ENCODE results near the gene FOXN3.
"Not testable (repeated sequence)": the region's sequence is repeated elsewhere in the genome, so short reads cannot be mapped to it uniquely, and the experiment has no call there.

FOXN3 gene

DNA sequence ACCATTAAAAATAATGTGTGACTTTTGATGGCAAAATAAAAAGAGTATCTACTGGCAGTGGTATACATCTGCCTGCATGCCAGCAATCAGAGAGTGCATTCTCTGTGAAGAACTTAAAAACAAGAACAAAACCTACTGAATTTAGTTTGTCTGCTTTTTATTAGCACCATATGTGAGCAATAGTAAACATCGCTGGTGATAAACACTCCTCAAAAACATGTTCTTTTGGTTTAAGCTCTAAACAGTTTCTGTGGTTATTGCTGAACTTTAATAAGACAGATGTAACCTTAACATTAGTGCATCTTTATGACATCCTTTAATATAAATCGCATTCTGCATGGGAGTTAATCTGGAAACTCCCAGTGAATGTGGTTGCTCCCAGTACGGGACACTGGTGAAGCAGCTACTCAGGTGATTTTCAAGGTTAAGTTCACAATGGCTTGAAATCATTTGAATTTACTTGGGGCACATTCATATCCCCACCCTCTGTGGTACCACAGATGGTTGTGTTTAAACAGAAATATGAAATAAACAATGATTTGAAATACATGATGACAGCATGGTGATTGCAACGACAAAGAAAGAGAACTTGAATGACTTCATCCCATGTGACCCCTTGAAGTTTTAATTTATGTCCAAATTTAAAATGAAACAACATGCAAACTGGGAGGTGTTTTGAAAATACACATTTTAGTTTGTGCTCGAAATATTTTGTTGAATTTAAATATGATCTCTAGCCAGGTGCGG is 285.9 kb downstream of the FOXN3 start:
- FAIRE-seq: no peak
- no peak for TF ChIP-seq POLR2A (IDR thresholded peaks at IDR 0.05; ENCODE audit: low read depth, low read length)
- DNase-seq (ENCODE audit: insufficient read length): no peak

DNA sequence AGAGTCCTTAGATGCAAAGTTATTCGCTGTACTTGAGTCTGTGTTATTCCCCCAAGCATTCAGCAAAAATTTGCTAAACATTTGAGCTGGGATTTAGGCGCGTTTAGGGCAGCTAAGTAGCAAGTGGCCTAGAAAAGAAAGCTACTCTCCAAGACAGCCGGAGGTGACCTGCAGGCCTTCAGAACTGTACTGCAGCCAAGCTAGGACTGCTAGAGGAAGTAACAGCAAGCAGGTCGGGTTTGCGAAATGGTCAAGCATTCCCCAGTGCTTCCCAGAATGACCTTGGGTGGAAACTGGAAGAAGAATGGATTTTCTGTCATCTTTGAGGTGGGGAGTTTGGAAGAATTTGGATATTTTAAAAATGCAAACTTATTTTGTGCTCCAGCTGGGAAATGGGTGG is 287.5 kb downstream of the FOXN3 start:
- TF ChIP-seq POLR2A (IDR thresholded peaks at IDR 0.05; ENCODE audit: low read depth, low read length) (no peak), TAF1 (IDR thresholded peaks at IDR 0.05; ENCODE audit: borderline replicate concordance, low read depth, low read length) (no peak), POLR2AphosphoS5 (IDR thresholded peaks at IDR 0.05; ENCODE audit: low read depth, low read length) (no peak)
- DNase-seq (ENCODE audit: insufficient read length) (no peak), FAIRE-seq (no peak)

DNA sequence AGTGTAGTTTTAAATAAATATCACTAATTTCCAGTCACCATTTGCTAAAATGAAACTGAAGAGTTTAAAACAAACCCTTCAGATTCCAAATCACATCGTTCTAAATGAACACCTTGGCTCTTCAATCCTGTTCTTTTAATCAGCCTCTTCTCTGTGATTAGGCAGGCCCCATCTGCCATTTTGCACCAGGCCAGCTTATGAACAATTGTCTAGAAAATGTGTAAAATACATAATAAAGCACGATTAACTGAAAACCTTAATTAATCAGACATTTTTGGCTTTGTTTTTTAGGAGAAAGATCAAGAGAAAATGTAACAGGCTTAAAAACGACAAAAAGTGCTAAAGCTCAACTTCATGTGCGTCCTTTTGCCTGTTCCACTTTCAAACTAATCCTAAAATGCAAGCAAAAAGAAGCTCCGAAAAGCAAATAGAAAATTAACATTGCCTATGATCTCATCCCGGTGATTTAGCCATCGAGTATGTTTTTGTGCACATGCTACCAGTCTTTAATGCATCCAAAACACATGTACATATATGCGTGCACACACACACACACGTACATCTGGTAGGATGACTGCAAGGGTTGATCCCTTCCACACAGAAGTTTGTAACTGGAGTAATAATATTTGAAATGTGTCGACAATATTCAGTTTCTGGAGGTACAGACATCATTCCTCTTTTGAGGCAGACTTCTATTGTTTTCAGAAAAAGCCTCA is 288.6 kb downstream of the FOXN3 start:
- DNase-seq (ENCODE audit: insufficient read length): no peak
- TF ChIP-seq POLR2AphosphoS5 (IDR thresholded peaks at IDR 0.05; ENCODE audit: low read depth, low read length) (no peak), POLR2A (IDR thresholded peaks at IDR 0.05; ENCODE audit: low read depth, low read length) (no peak), TAF1 (IDR thresholded peaks at IDR 0.05; ENCODE audit: borderline replicate concordance, low read depth, low read length) (no peak)
- FAIRE-seq: no peak

DNA sequence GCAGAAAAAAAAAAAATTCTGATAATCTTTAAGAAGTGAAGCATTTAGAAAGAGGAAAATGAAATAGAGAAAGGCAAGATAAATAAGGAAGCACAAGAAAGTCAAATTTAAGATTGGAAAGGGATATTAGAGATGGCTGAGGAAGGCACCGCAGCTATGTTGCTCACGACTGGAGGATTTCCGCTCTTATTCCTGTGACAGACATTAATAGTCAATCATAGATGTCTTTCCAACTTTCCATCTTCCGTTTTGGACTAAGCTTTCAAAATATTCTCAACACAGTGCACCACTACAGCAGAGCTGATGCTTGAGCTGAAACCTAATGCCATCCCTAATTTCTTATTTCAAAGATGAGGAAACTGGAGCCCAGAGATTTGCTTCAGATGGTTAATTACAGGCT is 290.6 kb downstream of the FOXN3 start:
- DNase-seq (ENCODE audit: insufficient read length) (no peak), FAIRE-seq (no peak)
- TF ChIP-seq POLR2A (IDR thresholded peaks at IDR 0.05; ENCODE audit: low read depth, low read length): no peak
- TF ChIP-seq TAF1 (IDR thresholded peaks at IDR 0.05; ENCODE audit: borderline replicate concordance, low read depth, low read length): no peak
- TF ChIP-seq POLR2AphosphoS5 (IDR thresholded peaks at IDR 0.05; ENCODE audit: low read depth, low read length): no peak

DNA sequence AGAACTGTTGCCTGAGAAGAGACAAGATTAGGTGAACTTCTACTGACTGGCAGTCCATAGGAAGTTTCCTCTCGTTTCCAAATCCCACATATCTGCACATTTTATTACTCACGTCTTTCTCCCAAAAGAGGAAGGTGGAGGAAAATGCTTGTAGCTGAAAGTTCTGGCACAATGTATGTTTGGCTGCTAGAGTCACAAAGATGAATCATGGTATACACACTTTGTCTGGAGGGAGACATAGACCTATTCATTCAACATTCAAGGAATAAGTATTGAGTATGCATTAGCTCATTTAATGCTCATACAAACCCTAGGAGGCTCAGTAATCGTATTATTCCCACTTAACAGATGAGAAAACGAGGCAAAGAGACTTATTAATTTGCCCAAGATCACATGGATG is 291.8 kb downstream of the FOXN3 start:
- TF ChIP-seq POLR2AphosphoS5 (IDR thresholded peaks at IDR 0.05; ENCODE audit: low read depth, low read length) (no peak), POLR2A (IDR thresholded peaks at IDR 0.05; ENCODE audit: low read depth, low read length) (no peak), TAF1 (IDR thresholded peaks at IDR 0.05; ENCODE audit: borderline replicate concordance, low read depth, low read length) (no peak)
- DNase-seq (ENCODE audit: insufficient read length) (no peak), FAIRE-seq (no peak)

DNA sequence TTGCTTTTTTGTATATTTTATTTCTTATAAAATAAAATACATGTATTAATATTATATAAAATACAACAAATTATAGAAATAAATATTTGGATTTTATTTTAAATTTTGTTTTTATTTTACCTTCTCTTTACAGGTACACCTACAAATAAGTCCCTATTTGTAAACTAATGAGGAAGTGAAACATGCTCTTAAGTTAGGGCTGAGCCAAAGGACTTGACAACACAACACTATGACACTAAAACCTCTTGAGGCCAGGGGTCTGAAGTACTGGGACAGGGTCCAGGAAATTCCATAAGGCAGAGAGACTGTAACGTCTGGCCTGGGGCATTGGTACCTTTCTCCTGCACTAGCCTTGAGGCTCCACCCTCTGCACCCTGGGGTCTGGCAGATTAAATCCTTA is 293.2 kb downstream of the FOXN3 start:
- DNase-seq (ENCODE audit: insufficient read length): no peak
- no peak for TF ChIP-seq POLR2AphosphoS5 (IDR thresholded peaks at IDR 0.05; ENCODE audit: low read depth, low read length)
- TF ChIP-seq TAF1 (IDR thresholded peaks at IDR 0.05; ENCODE audit: borderline replicate concordance, low read depth, low read length): no peak
- no peak for TF ChIP-seq POLR2A (IDR thresholded peaks at IDR 0.05; ENCODE audit: low read depth, low read length)
- FAIRE-seq: peak; percentile 17

DNA sequence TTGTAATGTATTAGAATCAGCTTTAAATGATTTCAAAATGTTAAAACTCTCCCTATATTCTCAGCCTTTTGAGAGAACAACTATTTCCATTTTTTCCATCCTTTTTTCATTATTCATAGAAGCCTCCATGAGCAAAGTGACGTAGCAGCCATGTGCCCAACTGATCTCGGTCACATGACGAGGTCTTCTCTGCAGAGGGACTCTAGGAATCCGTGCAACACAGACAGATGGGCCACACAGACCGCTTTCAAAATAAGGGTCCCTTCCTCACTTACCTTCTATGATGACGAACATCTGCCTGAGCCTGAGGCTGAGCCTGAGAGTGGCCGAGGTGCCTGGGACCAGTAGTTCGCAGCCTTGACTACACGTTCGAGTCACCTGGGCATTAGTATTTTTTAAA is 293.8 kb downstream of the FOXN3 start:
- TF ChIP-seq POLR2A (IDR thresholded peaks at IDR 0.05; ENCODE audit: low read depth, low read length): no peak
- TF ChIP-seq TAF1 (IDR thresholded peaks at IDR 0.05; ENCODE audit: borderline replicate concordance, low read depth, low read length): no peak
- TF ChIP-seq POLR2AphosphoS5 (IDR thresholded peaks at IDR 0.05; ENCODE audit: low read depth, low read length): no peak
- no peak for FAIRE-seq
- DNase-seq (ENCODE audit: insufficient read length): no peak

DNA sequence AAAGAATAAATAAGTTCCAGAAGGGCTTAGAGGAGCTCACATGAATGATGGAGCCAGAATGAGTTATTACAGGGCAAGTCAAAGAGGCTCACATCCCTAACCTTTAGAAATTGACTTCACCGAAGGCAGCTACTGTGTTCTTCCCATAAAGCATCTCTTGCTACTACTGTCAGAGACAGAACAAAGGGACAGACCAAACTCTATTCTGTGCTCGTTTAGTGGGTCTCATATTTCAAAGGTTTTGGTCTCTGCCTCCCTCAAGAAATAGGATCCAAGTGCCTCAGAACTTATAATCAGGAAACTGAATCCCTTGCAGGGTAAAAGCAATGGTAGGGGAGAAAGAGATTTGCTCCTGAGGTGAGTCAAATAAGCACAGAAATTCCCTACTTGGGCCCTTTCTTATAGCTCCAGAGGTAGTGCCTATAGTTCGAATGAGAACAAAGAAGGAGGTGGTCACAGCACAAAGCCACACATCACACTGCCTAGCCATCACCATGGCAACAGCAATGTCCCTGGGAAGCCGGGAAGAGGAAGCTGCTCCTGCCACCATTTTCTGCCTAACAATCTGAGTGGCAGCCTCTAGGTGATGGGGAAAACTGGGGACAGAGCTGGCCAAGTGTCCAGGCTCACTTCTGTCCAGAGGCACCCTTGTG is 294.9 kb downstream of the FOXN3 start:
- FAIRE-seq (no peak), DNase-seq (ENCODE audit: insufficient read length) (no peak)
- TF ChIP-seq POLR2AphosphoS5 (IDR thresholded peaks at IDR 0.05; ENCODE audit: low read depth, low read length): no peak
- no peak for TF ChIP-seq TAF1 (IDR thresholded peaks at IDR 0.05; ENCODE audit: borderline replicate concordance, low read depth, low read length)
- no peak for TF ChIP-seq POLR2A (IDR thresholded peaks at IDR 0.05; ENCODE audit: low read depth, low read length)

DNA sequence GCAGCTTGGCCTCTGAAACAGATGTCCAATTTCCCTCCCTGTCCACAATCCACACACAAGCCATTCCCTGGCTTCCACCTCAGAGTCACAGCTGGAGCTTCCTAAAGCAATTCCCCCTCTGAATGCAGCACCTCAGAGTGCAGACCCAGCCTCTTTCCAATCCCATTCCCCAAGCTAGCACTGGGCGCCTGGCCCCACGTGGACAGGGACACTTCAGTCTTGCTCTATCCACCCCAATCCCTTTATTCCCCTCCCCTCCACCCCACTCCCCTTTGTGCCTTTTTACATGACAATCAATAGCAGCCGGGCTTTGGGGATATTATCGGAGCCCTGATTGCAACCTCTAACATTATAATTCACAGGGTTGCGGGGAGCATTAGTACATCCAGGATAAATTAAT is 300.0 kb downstream of the FOXN3 start:
- FAIRE-seq (no peak), DNase-seq (ENCODE audit: insufficient read length) (no peak)
- TF ChIP-seq TAF1 (IDR thresholded peaks at IDR 0.05; ENCODE audit: borderline replicate concordance, low read depth, low read length) (no peak), POLR2A (IDR thresholded peaks at IDR 0.05; ENCODE audit: low read depth, low read length) (no peak), POLR2AphosphoS5 (IDR thresholded peaks at IDR 0.05; ENCODE audit: low read depth, low read length) (no peak)

DNA sequence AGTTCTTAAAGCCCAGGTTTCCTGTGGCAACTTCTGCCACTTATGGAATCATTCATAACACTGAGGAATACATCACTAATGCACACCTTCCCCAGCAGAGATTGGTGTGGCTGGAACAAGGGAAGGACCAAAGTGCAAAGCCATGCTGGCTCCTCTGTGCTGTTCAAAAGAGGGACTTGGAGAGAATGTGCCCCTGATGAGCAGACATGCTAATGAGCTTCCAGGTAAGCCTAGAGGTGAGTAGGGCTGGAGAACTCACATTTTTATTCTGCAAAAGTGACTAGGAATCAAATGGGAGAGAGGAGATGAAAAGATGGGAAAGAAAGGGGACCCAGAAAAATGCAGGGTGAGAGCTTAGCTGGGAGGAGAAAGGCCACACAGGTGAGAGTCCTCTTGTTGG is 302.9 kb downstream of the FOXN3 start:
- FAIRE-seq (no peak), DNase-seq (ENCODE audit: insufficient read length) (no peak)
- TF ChIP-seq POLR2AphosphoS5 (IDR thresholded peaks at IDR 0.05; ENCODE audit: low read depth, low read length) (no peak), TAF1 (IDR thresholded peaks at IDR 0.05; ENCODE audit: borderline replicate concordance, low read depth, low read length) (no peak), POLR2A (IDR thresholded peaks at IDR 0.05; ENCODE audit: low read depth, low read length) (no peak)

DNA sequence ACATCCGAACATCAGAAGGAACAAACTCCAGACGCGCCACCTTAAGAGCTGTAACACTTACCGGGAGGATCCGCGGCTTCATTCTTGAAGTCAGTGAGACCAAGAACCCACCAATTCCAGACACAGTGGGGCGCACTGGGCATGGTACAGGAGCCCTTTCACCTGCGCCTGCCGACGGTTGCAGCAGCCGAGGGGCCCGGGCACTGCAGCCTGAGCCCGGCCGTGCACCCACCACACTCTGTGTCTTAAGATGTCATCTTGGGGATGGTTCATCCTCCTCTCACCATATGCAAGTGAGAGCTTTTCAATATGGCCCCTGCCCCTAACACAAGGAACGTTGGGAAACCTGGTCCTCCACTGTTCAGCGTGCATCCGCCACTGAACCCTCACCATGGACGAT is 304.3 kb downstream of the FOXN3 start:
- no peak for DNase-seq (ENCODE audit: insufficient read length)
- no peak for FAIRE-seq
- TF ChIP-seq POLR2A (IDR thresholded peaks at IDR 0.05; ENCODE audit: low read depth, low read length) (no peak), TAF1 (IDR thresholded peaks at IDR 0.05; ENCODE audit: borderline replicate concordance, low read depth, low read length) (no peak), POLR2AphosphoS5 (IDR thresholded peaks at IDR 0.05; ENCODE audit: low read depth, low read length) (no peak)

DNA sequence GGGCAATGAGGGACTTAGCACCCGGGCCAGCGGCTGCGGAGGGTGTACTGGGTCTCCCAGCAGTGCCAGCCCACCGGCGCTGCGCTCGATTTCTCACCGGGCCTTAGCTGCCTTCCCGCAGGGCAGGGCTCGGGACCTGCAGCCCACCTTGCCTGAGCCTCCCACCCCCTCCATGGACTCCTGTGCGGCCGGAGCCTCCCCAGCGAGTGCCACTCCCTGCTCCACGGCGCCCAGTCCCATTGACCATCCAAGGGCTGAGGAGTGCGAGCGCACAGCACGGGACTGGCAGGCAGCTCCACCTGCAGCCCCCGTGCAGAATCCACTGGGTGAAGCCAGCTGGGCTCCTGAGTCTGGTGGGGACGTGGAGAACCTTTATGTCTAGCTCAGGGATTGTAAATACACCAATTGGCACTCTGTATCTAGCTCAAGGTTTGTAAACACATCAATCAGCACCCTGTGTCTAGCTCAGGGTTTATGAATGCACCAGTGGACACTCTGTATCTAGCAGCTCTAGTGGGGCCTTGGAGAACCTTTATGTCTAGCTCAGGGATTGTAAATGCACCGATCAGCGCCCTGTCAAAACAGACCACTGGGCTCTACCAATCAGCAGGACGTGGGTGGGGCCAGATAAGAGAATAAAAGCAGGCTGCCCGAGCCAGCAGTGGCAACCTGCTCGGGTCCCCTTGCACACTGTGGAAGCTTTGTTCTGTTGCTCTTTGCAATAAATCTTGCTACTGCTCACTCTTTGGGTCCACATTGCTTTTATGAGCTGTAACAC is 305.1 kb downstream of the FOXN3 start:
- not testable (repeated sequence) for FAIRE-seq; DNase-seq (ENCODE audit: insufficient read length)

DNA sequence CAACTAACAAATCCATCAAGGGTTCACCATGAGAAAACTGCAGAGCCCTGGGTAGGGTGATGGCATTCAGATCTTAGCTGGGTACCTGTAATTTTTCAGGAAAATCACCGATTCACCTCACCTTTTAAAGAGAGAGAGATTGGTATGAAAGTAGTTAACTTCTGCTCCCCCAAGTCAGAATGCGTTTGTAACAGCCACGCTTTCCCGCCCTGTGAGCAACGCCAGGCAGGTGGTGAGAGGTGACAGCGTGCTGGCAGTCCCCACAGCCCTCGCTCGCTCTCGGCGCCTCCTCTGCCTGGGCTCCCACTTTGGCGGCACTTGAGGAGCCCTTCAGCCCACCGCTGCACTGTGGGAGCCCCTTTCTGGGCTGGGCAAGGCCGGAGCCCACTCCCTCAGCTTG is 305.8 kb downstream of the FOXN3 start:
- not testable (repeated sequence) for DNase-seq (ENCODE audit: insufficient read length); FAIRE-seq

All from GM12892 (cell line).